Measurements from ENCODE around the gene ARL16. TPM values are rescaled to one million over a fixed set of nuclear protein-coding genes. Genes with fewer than 3 reads are reported as not detected.

ARL16 gene
- total and polyA plus RNA-seq, 11 donors: 10.2 to 23.6 (median 15.9) TPM

DNA sequence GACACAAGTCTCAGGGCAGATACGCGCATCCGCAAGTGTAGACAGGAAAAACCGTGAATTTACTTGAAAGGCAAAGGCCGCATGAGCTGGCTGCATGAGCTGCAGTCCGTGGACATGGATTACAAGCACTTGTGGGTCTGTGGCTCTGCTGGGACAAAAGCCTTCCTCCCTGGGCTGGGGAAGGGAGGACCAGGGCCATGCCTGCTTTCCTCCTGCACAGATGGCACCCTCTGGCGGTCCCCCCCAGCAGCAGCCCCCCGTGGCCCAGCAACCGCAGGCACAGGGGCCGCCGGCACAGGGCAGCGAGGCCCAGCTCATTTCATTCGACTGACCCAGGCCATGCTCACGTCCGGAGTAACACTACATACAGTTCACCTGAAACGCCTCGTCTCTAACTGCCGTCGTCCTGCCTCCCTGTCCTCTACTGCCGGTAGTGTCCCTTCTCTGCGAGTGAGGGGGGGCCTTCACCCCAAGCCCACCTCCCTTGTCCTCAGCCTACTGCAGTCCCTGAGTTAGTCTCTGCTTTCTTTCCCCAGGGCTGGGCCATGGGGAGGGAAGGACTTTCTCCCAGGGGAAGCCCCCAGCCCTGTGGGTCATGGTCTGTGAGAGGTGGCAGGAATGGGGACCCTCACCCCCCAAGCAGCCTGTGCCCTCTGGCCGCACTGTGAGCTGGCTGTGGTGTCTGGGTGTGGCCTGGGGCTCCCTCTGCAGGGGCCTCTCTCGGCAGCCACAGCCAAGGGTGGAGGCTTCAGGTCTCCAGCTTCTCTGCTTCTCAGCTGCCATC is 17.9 kb upstream of the ARL16 start:
- Histone ChIP-seq H3K27ac (peak overlapping the region in 2 of 12 donors; percentile 91 to 94), H3K27me3 (no peaks in the 10 kb centered on the region), H3K4me3 (peak overlapping the region in 10 of 12 donors; percentile 66 to 99 (median 88)), H3K36me3 (peaks cover 4 to 78% (median 68%) of the 10 kb centered on the region in 9 donors), H3K9me3 (no peaks in the 10 kb centered on the region), H3K4me1 (peaks cover 0 to 48% (median 31%) of the 10 kb centered on the region in 12 donors)
- no peak for DNase-seq
- 68 to 78% (median 72%) methylated on average over 23 of the region's 23 CpGs for WGBS, 4 donors
- no peak for TF ChIP-seq POLR2A (IDR thresholded peaks at IDR 0.05)
- TF ChIP-seq, protein P1, sequence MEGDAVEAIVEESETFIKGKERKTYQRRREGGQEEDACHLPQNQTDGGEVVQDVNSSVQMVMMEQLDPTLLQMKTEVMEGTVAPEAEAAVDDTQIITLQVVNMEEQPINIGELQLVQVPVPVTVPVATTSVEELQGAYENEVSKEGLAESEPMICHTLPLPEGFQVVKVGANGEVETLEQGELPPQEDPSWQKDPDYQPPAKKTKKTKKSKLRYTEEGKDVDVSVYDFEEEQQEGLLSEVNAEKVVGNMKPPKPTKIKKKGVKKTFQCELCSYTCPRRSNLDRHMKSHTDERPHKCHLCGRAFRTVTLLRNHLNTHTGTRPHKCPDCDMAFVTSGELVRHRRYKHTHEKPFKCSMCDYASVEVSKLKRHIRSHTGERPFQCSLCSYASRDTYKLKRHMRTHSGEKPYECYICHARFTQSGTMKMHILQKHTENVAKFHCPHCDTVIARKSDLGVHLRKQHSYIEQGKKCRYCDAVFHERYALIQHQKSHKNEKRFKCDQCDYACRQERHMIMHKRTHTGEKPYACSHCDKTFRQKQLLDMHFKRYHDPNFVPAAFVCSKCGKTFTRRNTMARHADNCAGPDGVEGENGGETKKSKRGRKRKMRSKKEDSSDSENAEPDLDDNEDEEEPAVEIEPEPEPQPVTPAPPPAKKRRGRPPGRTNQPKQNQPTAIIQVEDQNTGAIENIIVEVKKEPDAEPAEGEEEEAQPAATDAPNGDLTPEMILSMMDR (IDR thresholded peaks at IDR 0.05): no peak
- ATAC-seq: no peak
- intact Hi-C loops (cut with DNase I): no loop called here

DNA sequence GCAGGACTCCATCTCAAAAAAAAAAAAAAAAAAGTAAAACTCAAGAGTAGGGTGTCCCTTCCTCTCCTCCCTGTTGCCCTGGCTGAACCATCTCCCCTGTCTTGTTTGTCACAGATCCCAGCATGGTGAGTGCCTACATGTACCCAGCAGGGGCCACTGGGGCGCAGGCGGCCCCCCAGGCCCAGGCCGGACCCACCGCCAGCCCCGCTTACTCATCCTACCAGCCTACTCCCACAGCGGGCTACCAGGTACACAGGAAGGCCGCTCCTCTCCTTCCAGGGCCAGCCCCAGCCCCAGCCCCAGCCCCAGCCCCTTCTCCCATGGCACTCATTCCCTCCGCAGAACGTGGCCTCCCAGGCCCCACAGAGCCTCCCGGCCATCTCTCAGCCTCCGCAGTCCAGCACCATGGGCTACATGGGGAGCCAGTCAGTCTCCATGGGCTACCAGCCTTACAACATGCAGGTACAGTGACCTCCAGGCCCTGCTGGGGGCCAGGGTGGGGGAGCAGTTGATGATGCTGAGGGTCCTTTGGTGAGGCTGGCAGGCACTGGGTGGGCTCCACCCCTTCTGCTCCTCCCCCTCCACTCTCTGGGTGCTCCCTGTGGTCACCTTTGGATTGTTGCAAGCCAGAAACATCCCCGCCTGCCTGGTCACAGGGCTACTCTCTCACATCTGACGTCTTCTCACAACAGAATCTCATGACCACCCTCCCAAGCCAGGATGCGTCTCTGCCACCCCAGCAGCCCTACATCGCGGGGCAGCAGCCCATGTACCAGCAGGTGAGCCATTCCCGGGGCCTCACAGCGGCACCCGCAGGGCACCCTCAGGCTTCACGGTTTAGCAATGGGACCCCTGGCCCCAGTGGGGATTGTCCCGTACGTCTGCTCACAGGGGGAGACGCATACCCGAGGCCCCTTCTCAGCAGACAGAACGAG is 17.0 kb upstream of the ARL16 start:
- Histone ChIP-seq H3K27ac (no peak overlapping the region), H3K4me1 (peaks cover 0 to 49% (median 31%) of the 10 kb centered on the region in 12 donors), H3K9me3 (no peaks in the 10 kb centered on the region), H3K27me3 (no peaks in the 10 kb centered on the region), H3K36me3 (peaks cover 6 to 78% (median 67%) of the 10 kb centered on the region in 9 donors), H3K4me3 (peak overlapping the region in 1 of 12 donors; percentile 88)
- no peak for DNase-seq
- 82 to 85% (median 83%) methylated on average over 18 to 25 of the region's 25 CpGs for WGBS, 4 donors
- intact Hi-C loops (cut with DNase I): no loop called here
- ATAC-seq: no peak
- TF ChIP-seq, protein P1 (IDR thresholded peaks at IDR 0.05): no peak
- no peak for TF ChIP-seq POLR2A (IDR thresholded peaks at IDR 0.05)

DNA sequence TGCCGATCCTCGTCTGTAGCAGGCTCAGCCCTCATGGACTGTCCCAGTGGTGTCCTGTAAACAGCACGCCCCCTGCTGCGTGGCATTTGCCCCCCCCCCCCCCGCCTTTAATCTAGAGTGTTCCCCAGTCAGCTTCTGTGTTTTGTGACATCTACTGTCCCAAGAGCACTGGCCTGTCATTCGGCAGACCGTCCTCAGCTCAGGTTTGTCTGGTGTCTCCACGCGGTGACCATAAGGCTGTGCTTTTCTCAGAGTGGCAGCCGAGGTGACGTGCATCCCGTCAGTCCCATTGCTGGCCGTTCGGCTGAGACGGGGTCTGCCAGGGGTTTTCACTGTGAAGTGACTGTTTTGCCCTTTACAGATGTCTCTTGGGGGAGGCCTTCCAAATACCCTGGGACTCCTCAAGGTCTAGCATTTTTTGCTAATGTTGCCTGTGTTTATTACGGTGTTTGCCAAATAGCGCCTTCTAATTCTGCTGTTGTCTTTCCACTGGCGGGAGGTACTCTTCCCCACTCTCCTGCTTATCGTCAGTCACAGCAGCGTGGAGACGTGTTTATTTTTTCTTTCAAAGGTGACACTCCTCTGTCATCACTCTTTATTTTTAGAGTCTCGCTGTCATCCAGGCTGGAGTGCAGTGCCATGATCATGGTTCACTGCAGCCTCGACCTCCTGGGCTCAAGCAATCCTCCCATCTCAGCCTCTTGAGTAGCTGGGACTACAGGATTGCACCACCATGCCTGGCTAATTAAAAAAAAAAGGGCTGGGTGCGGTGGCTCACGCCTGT is 13.9 kb upstream of the ARL16 start:
- intact Hi-C loops (cut with DNase I): no loop called here
- peak overlapping the region in 11 of 12 donors; percentile 35 to 83 (median 72) for H3K27ac ChIP-seq
- ATAC-seq (peak; percentile 39 to 70 (median 55)), DNase-seq (no peak)
- H3K4me3 ChIP-seq: no peak overlapping the region
- no peaks in the 10 kb centered on the region for H3K27me3 ChIP-seq
- H3K36me3 ChIP-seq: peaks cover 6 to 96% (median 84%) of the 10 kb centered on the region in 9 donors
- H3K4me1 ChIP-seq: peaks cover 0 to 35% (median 22%) of the 10 kb centered on the region in 12 donors
- no peak for TF ChIP-seq POLR2A (IDR thresholded peaks at IDR 0.05)
- TF ChIP-seq, protein P1 (IDR thresholded peaks at IDR 0.05): no peak
- 50 to 67% (median 55%) methylated on average over 25 of the region's 25 CpGs for WGBS, 4 donors
- H3K9me3 ChIP-seq: no peaks in the 10 kb centered on the region

Measured in heart left ventricle (tissue), 16 donors.